Erythroblast (primary cell): ENCODE data around the gene MUC15.

Experiments
- GATA1 ChIP-seq: IDR thresholded peaks from 2 replicates; pipeline ENCODE4 v1.6.1; 2011; ENCODE audit warnings: low read depth, mild to moderate bottlenecking, control low read depth, low read length, moderate library complexity
- POLR2A ChIP-seq: IDR thresholded peaks from 2 replicates; pipeline ENCODE4 v1.6.1; 2011; ENCODE audit warnings: mild to moderate bottlenecking, low read length

DNA sequence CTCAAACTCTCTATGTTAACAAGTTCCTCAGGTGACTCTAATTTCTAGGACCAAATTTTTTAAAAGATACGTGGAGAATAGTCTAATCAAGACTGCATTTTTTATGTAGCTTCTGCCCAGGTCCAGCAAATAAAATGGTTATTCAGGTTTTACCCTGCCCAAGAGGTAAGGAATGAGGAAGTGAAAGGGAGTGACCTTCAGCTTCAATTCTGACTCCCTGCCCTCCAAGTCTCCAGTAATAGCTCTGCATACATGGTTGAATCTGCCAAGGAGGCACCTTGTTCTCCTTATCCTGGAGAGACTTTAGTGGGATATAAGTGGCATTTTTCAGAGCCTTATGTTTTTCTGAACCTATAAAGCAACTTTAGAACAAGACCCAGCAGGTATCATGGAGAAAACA, 15.5 kb downstream of the MUC15 start:
- no peak for TF ChIP-seq POLR2A
- TF ChIP-seq GATA1: no peak
